HG03571 (cell line): ENCODE data around the gene CT45A1.
"Not testable (repeated sequence)": the region's sequence is repeated elsewhere in the genome, so short reads cannot be mapped to it uniquely, and the experiment has no call there.

Source experiments
- ATAC-seq: cut with Tn5 transposase; IDR thresholded peaks from one replicate; pipeline ENCODE4 v1.9.1; 2021; ENCODE audit not compliant: unreplicated experiment

The CT45A1 gene

GRCh38 chrX:135713183-135713689, at the start of gene CT45A1:
Gene CT45A1 (plus strand): TSS chrX:135713639. CDS start chrX:135718941, 5,302 bp downstream.
- not testable (repeated sequence) for ATAC-seq

- not testable (repeated sequence) for ATAC-seq
Observed at GRCh38 chrX:135672979-135673378, 40.5 kb upstream of the CT45A1 start.

GRCh38 chrX:135688137-135688536, 25.3 kb upstream of the CT45A1 start:
- no peak for ATAC-seq

GRCh38 chrX:135695471-135695870, 18.0 kb upstream of the CT45A1 start:
- no peak for ATAC-seq

- ATAC-seq = no peak
Observed at GRCh38 chrX:135697601-135698000, 15.8 kb upstream of the CT45A1 start.

- ATAC-seq = no peak
Observed at GRCh38 chrX:135698924-135699323, 14.5 kb upstream of the CT45A1 start.

- ATAC-seq = no peak
Observed at GRCh38 chrX:135707880-135708279, 5.6 kb upstream of the CT45A1 start.

- no peak for ATAC-seq
Observed at GRCh38 chrX:135713795-135714194, 356 bp downstream of the CT45A1 start.

- ATAC-seq = not testable (repeated sequence)
Observed at GRCh38 chrX:135734666-135735065, 21.2 kb downstream of the CT45A1 start.

GRCh38 chrX:135737366-135738071, 24.1 kb downstream of the CT45A1 start:
- ATAC-seq = no peak

- no peak for ATAC-seq
Observed at GRCh38 chrX:135740681-135741149, 27.3 kb downstream of the CT45A1 start.

GRCh38 chrX:135741192-135741715, 27.8 kb downstream of the CT45A1 start:
- ATAC-seq = no peak

GRCh38 chrX:135744739-135745138, 31.3 kb downstream of the CT45A1 start:
- ATAC-seq = not testable (repeated sequence)

- not testable (repeated sequence) for ATAC-seq
Observed at GRCh38 chrX:135768091-135768490, 54.7 kb downstream of the CT45A1 start, which contains the start of gene CT45A3. Gene CT45A3 (minus strand): TSS chrX:135768191. CDS start chrX:135764444, 3,747 bp downstream.
